Prostate gland (tissue), 2 donors: ENCODE data around the gene TNNI3K. TPM values are rescaled to one million over a fixed set of nuclear protein-coding genes. Genes with fewer than 3 reads are reported as not detected.

Experiments used
- DNase-seq: peaks from one replicate; pipeline ENCODE4 v3.0.0-alpha.2; 2019; ENCODE audit warnings: low spot score
- H3K27ac ChIP-seq, 2 donors: fragments of 200-600 bp; sonication (generic); 2 replicates each; pipeline ENCODE4 v1.5.1; 2017 to 2019
- H3K27me3 ChIP-seq: fragments of 200-600 bp; sonication (generic); replicated peaks from 2 replicates; pipeline ENCODE4 v1.5.1; 2019; ENCODE audit not compliant: insufficient read depth
- H3K36me3 ChIP-seq, 2 donors: fragments of 200-600 bp; sonication (generic); 1 replicate in 1 of 2; 2 replicates in 1 of 2; pipeline versions ENCODE4 v1.5.1 to v1.8.1; 2017 to 2019
- H3K4me1 ChIP-seq: fragments of 200-600 bp; sonication (generic); replicated peaks from 2 replicates; pipeline ENCODE4 v1.5.1; 2019
- H3K4me3 ChIP-seq, 2 donors: fragments of 200-600 bp; sonication (generic); 2 replicates each; pipeline ENCODE4 v1.5.1; 2017 to 2019
- H3K9me3 ChIP-seq: fragments of 200-600 bp; sonication (generic); 2 replicates; pipeline ENCODE4 v1.5.1; 2017
- POLR2A ChIP-seq: fragments of 450-650 bp; IDR thresholded peaks from one replicate; pipeline ENCODE4 v1.6.1; 2016; ENCODE audit warnings: antibody characterized with exemption, mild to moderate bottlenecking
- POLR2AphosphoS5 ChIP-seq: sonication (generic); formaldehyde crosslinking; IDR thresholded peaks from one replicate; pipeline ENCODE4 v1.6.1; 2017; ENCODE audit warnings: antibody characterized with exemption
- whole genome bisulfite sequencing: methylation state at CpG from one replicate; pipeline ENCODE4 v1.1.5; 2018; 5-methylcytosine and 5-hydroxymethylcytosine counted together
- intact Hi-C: fragments of 100-400 bp; cut with DNase I; formaldehyde crosslinking; loops from one replicate; pipeline ENCODE4 v1.14.2; 2022
- total RNA-seq, 2 donors: library from RNA; depleted of rRNA; stranded (reverse); fragments of >200 nt; gene quantifications; one replicate each; pipeline ENCODE4 v1.1.0, GENCODE V29; 2016
- TF ChIP-seq, protein P1 (sequence below), 4 experiments: fragments of 200-600 bp in 2 of 4; fragments of 450-650 bp in 2 of 4; sonication (generic) in 2 of 4; IDR thresholded peaks; 1 replicate in 3 of 4; 2 replicates in 1 of 4; pipeline ENCODE4 v1.5.1; 2016 to 2019; ENCODE audit warnings: antibody characterized with exemption in 4 of 4, mild to moderate bottlenecking in 2 of 4, moderate library complexity in 2 of 4

The TNNI3K gene
- total RNA-seq, 2 donors from 2014 or later = not detected

DNA sequence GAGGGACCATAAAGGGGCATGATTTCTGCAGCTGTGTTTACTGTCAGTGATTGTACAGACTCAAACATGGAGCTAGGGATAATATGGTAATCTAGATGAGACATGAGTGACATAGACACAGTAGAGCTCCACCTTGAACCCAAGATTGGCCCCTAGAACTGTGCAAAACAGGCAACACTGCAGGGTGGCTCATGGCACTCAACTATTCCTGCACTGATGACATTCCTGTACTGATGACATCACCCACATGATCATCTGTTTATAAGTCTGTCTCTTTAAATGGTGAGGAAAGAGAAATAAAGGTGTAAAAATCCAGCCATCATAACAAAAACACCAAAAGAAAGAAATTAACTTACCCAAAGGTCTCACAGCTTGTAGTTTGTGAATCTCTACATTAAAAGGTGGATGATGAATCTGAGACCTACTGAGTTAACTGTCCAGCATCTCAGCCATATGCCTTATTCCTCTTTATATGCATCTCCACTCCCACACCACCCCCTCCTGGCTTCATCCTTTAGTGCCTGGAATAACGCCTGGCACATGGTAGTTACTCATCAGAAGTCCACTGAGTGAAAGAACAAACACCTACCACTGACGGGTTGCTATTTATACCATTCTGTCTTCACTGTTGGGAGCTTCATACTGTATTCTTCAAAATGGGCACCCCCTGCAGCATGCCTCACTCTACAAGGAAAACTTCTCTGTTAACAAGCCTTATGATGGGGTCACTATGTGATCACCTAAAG lies 277.2 kb downstream of the TNNI3K start, which contains the start of gene LRRC53:
Gene LRRC53, minus strand, starts transcription at position 442 of the 746 bp plus-strand sequence. CDS start 29,262 bp downstream, outside the sequence.
- WGBS = 71% methylated on average over 2 of the region's 2 CpGs
- Histone ChIP-seq H3K4me3 (no peak within 1 kb of the TSS), H3K27ac (no peak within 1 kb of the TSS), H3K4me1 (no peaks in the 10 kb centered on the region), H3K9me3 (no peaks in the 10 kb centered on the region), H3K27me3 (no peaks in the 10 kb centered on the region), H3K36me3 (no peaks in the 10 kb centered on the region)
- intact Hi-C loops = no loop called here
- DNase-seq = no peak
- TF ChIP-seq POLR2AphosphoS5 (no peak), POLR2A (no peak)
- TF ChIP-seq, protein P1, sequence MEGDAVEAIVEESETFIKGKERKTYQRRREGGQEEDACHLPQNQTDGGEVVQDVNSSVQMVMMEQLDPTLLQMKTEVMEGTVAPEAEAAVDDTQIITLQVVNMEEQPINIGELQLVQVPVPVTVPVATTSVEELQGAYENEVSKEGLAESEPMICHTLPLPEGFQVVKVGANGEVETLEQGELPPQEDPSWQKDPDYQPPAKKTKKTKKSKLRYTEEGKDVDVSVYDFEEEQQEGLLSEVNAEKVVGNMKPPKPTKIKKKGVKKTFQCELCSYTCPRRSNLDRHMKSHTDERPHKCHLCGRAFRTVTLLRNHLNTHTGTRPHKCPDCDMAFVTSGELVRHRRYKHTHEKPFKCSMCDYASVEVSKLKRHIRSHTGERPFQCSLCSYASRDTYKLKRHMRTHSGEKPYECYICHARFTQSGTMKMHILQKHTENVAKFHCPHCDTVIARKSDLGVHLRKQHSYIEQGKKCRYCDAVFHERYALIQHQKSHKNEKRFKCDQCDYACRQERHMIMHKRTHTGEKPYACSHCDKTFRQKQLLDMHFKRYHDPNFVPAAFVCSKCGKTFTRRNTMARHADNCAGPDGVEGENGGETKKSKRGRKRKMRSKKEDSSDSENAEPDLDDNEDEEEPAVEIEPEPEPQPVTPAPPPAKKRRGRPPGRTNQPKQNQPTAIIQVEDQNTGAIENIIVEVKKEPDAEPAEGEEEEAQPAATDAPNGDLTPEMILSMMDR (IDR thresholded peaks at IDR 0.05) = no peak

DNA sequence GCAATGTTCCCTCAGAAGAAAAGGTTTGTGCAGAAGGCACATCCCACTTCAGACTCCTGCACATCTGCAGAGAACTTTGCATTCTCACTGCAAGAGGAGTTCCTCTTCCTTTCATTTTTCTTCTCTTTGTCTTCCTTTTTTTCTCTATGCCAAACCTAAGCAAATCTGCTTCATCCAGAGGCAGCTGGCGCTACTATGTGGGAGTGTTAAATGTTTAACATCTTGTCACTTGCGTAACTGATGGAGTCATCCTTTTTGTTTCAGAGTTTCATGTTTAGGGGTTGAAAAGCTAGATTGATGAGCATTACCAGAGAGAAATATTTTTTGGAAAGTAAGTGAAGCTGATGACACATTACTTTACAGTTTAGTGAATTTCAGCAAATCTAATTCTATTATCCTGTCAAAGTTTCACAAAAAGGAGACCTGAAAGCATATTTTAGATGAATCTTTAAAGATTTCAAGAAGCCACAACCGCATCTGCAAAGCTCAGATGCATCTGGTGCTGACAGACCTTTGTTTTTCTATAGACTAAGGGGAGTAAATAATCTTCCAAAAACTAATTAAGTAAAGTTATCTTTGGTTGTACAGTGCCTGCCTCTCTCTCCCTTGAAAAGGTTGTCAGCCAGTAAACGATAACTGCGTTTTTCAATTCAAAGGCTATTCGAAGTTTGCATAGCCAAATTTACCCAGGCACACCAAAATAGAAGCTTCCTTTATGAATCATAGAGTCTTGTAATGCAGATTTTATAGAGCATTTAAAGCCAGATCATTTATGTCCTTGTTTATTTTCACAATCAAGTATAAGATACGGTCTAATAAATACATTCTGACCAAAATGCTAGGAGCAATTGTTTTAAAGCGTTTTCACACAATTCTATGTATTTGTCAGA lies 278.5 kb downstream of the TNNI3K start:
- Histone ChIP-seq H3K27me3 (no peaks in the 10 kb centered on the region), H3K4me3 (no peak overlapping the region), H3K36me3 (no peaks in the 10 kb centered on the region), H3K9me3 (no peaks in the 10 kb centered on the region), H3K4me1 (no peaks in the 10 kb centered on the region), H3K27ac (no peak overlapping the region)
- intact Hi-C loops = no loop called here
- TF ChIP-seq POLR2A (no peak), POLR2AphosphoS5 (no peak)
- TF ChIP-seq, protein P1 (IDR thresholded peaks at IDR 0.05) = no peak
- WGBS = 47% methylated on average over 8 of the region's 8 CpGs
- DNase-seq = no peak

DNA sequence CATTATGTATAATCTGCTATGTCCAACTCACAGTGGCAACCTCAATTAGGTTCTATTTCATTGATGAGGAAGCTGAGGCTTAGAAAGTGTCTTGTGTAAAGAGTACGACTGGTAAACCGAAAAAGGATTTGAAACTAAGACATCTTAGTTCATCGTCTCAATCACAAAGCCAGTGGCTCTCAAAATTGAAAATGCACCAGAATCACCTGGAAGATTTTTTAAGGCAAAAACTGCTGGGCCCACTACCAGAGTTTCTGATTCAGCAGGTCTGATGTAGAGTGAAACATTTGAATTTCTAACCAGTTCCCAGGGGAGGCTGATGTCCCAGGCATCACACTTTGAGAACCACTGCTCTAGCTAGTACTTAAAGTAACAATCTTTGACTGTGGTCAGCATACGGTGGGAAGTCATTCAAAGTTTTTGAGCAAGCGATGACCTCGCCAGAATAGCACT lies 282.4 kb downstream of the TNNI3K start:
- Histone ChIP-seq H3K27ac (no peak overlapping the region), H3K27me3 (no peaks in the 10 kb centered on the region), H3K9me3 (no peaks in the 10 kb centered on the region), H3K4me1 (no peaks in the 10 kb centered on the region), H3K4me3 (no peak overlapping the region), H3K36me3 (no peaks in the 10 kb centered on the region)
- 74% methylated on average over 6 of the region's 6 CpGs for WGBS
- TF ChIP-seq, protein P1 (IDR thresholded peaks at IDR 0.05) = no peak
- TF ChIP-seq POLR2AphosphoS5 = no peak
- no peak for TF ChIP-seq POLR2A
- intact Hi-C loops = no loop called here
- no peak for DNase-seq

DNA sequence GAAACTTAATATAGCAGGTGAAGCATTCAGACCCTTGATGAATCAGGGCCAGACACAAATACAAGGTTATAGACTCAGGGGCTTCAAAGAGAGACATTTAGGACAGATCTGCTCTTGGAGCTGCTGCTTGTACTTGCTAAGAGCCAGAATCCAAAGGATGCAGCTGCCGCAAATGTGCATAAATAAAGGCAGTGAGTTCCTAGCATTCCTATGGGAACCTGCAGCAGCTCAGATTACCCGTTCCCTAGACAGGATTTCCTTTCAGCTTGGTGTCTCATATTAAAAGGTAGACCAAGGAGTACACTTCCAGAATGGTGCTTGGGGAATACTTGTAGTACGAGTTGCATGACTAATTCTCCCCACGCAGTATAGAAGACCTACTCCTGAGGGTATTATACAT lies 287.0 kb downstream of the TNNI3K start:
- H3K27me3 ChIP-seq = no peaks in the 10 kb centered on the region
- no peak for DNase-seq
- no peaks in the 10 kb centered on the region for H3K9me3 ChIP-seq
- H3K4me1 ChIP-seq = no peaks in the 10 kb centered on the region
- H3K27ac ChIP-seq = no peak overlapping the region
- intact Hi-C loops = no loop called here
- no peaks in the 10 kb centered on the region for H3K36me3 ChIP-seq
- WGBS = 26% methylated on average over 4 of the region's 4 CpGs
- H3K4me3 ChIP-seq = no peak overlapping the region
- TF ChIP-seq, protein P1 (IDR thresholded peaks at IDR 0.05) = no peak
- TF ChIP-seq POLR2A (no peak), POLR2AphosphoS5 (no peak)
